Tibial nerve (tissue), 4 donors: ENCODE data around the gene GPC3. TPM values are rescaled to one million over a fixed set of nuclear protein-coding genes. Genes with fewer than 3 reads are reported as not detected.

Experiments
- DNase-seq, 2 donors: peaks; one replicate each; pipeline ENCODE4 v3.0.0-alpha.2; 2019; ENCODE audit warnings: low spot score in 2 of 2
- H3K27ac ChIP-seq, 4 donors: fragments of 200-600 bp; sonication (generic) in 3 of 4; one replicate each; pipeline ENCODE4 v1.5.1; 2017 to 2019; ENCODE audit warnings: mild to moderate bottlenecking in 1 of 4
- H3K27me3 ChIP-seq, 2 donors: fragments of 200-600 bp; sonication (generic) in 1 of 2; one replicate each; pipeline versions ENCODE4 v1.5.1 to v1.6.0; 2017 to 2019
- H3K36me3 ChIP-seq, 3 donors: fragments of 200-600 bp; sonication (generic); one replicate each; pipeline ENCODE4 v1.5.1; 2018 to 2019
- H3K4me1 ChIP-seq, 4 donors: fragments of 200-600 bp; sonication (generic) in 3 of 4; one replicate each; pipeline ENCODE4 v1.5.1; 2017 to 2019
- H3K4me3 ChIP-seq, 4 donors: fragments of 200-600 bp; sonication (generic) in 3 of 4; one replicate each; pipeline ENCODE4 v1.5.1; 2017 to 2019; ENCODE audit warnings: mild to moderate bottlenecking in 1 of 4, moderate library complexity in 1 of 4
- H3K9me3 ChIP-seq, 4 donors: fragments of 200-600 bp; sonication (generic) in 3 of 4; one replicate each; pipeline ENCODE4 v1.5.1; 2017 to 2019
- CTCF ChIP-seq, 5 experiments: fragments of 200-600 bp in 3 of 5; fragments of 450-650 bp in 2 of 5; sonication (generic) in 3 of 5; IDR thresholded peaks; one replicate each; pipeline ENCODE4 v1.5.1; 2016 to 2019; ENCODE audit warnings: antibody characterized with exemption in 5 of 5, mild to moderate bottlenecking in 3 of 5, moderate library complexity in 2 of 5
- EP300 ChIP-seq, 2 donors: sonication (generic); formaldehyde crosslinking; IDR thresholded peaks; one replicate each; pipeline ENCODE4 v1.6.1; 2017; ENCODE audit warnings: antibody characterized with exemption in 2 of 2, mild to moderate bottlenecking in 1 of 2
- POLR2A ChIP-seq, 2 donors: fragments of 450-650 bp; IDR thresholded peaks; one replicate each; pipeline ENCODE4 v1.6.1; 2017; ENCODE audit warnings: antibody characterized with exemption in 2 of 2, mild to moderate bottlenecking in 2 of 2, moderate library complexity in 2 of 2
- WGBS, 2 donors: methylation state at CpG; one replicate each; pipeline ENCODE4 v1.1.5; 2018; 5-methylcytosine and 5-hydroxymethylcytosine counted together
- total RNA-seq, 4 donors: library from RNA; depleted of rRNA; stranded (reverse); fragments of >200 nt; gene quantifications; one replicate each; pipeline ENCODE4 v1.1.0, GENCODE V29; 2016

GPC3 gene
- total RNA-seq, 4 donors from 2014 or later: 60.5 to 116 (median 72.8) TPM

GRCh38 chrX:133924548-133924947 lies 60.8 kb downstream of the GPC3 start:
- Histone ChIP-seq H3K9me3 (no peaks in the 10 kb centered on the region), H3K4me3 (no peak overlapping the region), H3K36me3 (no peaks in the 10 kb centered on the region), H3K4me1 (no peaks in the 10 kb centered on the region), H3K27ac (no peak overlapping the region), H3K27me3 (no peaks in the 10 kb centered on the region)
- TF ChIP-seq EP300 (IDR thresholded peaks at IDR 0.05) (no peak), POLR2A (IDR thresholded peaks at IDR 0.05) (no peak), CTCF (IDR thresholded peaks at IDR 0.05) (no peak)
- DNase-seq: no peak
- 49 to 71% methylated on average over 4 of the region's 4 CpGs for WGBS, 2 donors

DNA sequence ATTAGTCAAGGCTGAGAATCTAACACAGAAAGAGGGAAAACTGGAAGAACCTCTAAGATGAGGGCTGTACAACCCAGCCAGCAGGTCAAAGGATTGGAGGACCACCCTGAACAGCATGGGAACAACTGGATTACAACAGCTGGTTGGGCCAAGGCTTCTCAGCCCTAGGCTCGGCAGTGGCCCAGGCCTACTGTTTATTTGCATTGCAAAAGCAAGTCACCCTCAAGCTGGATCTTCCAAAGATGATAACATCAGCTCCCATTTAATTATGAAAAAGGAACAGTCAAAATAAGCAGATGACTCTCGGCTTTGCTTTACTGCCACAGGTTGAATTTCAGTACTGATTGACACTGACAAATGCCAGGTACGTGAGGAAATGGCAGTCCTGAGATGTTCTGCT lies 61.8 kb downstream of the GPC3 start:
- DNase-seq: no peak
- peaks cover 0 to 6% of the 10 kb centered on the region in 2 donors for H3K27me3 ChIP-seq
- WGBS, 2 donors: 68 to 70% methylated on average over 3 of the region's 3 CpGs

DNA sequence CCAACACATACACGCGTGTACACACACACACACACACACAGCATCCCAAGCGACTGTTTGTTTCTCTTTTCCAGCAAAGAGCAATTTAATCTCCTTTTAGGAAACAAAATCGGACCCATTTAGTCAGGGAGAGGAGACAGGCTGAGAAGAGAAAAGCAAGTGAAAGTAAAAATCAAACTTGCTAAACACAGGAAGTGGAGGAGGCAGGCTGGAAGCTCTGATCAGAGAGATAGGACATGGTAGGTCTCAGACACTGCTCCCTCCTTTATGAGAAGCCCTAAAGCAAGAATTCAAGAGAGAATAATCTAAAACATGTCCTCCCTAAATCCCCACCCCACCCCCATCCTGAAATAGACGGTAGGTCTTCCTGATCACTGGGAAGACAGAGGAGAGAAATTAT lies 62.3 kb downstream of the GPC3 start:
- no peaks in the 10 kb centered on the region for H3K9me3 ChIP-seq
- peak overlapping the region in 1 of 4 donors; percentile 29 for H3K27ac ChIP-seq
- no peak overlapping the region for H3K4me3 ChIP-seq
- no peaks in the 10 kb centered on the region for H3K4me1 ChIP-seq
- WGBS, 2 donors: 40 to 60% methylated on average over 5 of the region's 5 CpGs
- DNase-seq: no peak
- peaks cover 0 to 10% of the 10 kb centered on the region in 2 donors for H3K27me3 ChIP-seq
- TF ChIP-seq POLR2A (IDR thresholded peaks at IDR 0.05) (no peak), EP300 (IDR thresholded peaks at IDR 0.05) (no peak), CTCF (IDR thresholded peaks at IDR 0.05) (no peak)
- no peaks in the 10 kb centered on the region for H3K36me3 ChIP-seq

More for the DNA sequence above, 61.8 kb downstream of the GPC3 start:
- Histone ChIP-seq H3K4me3 (no peak overlapping the region), H3K27ac (peak overlapping the region in 1 of 4 donors; percentile 29), H3K4me1 (no peaks in the 10 kb centered on the region), H3K36me3 (no peaks in the 10 kb centered on the region), H3K9me3 (no peaks in the 10 kb centered on the region)
- TF ChIP-seq POLR2A (IDR thresholded peaks at IDR 0.05) (no peak), CTCF (IDR thresholded peaks at IDR 0.05) (no peak)

GRCh38 chrX:133922390-133922771 lies 63.0 kb downstream of the GPC3 start:
- 58 to 67% methylated on average over 2 of the region's 2 CpGs for WGBS, 2 donors
- TF ChIP-seq EP300 (IDR thresholded peaks at IDR 0.05) (no peak), POLR2A (IDR thresholded peaks at IDR 0.05) (no peak), CTCF (IDR thresholded peaks at IDR 0.05) (no peak)
- peaks cover 0 to 10% of the 10 kb centered on the region in 2 donors for H3K27me3 ChIP-seq
- no peak overlapping the region for H3K27ac ChIP-seq
- no peaks in the 10 kb centered on the region for H3K4me1 ChIP-seq
- no peak for DNase-seq
- H3K9me3 ChIP-seq: no peaks in the 10 kb centered on the region
- H3K4me3 ChIP-seq: no peak overlapping the region
- H3K36me3 ChIP-seq: no peaks in the 10 kb centered on the region

GRCh38 chrX:133921764-133922389 lies 63.5 kb downstream of the GPC3 start:
- WGBS, 2 donors: 47 to 65% methylated on average over 7 of the region's 7 CpGs
- H3K36me3 ChIP-seq: no peaks in the 10 kb centered on the region
- TF ChIP-seq POLR2A (IDR thresholded peaks at IDR 0.05): no peak
- TF ChIP-seq CTCF (IDR thresholded peaks at IDR 0.05): peak in 3 of 5 experiments; percentile 20 to 31 (median 22)
- DNase-seq: peak in 1 of 2 donors; percentile 4
- H3K4me3 ChIP-seq: no peak overlapping the region
- no peaks in the 10 kb centered on the region for H3K9me3 ChIP-seq
- no peak overlapping the region for H3K27ac ChIP-seq
- H3K27me3 ChIP-seq: peaks cover 0 to 10% of the 10 kb centered on the region in 2 donors
- no peaks in the 10 kb centered on the region for H3K4me1 ChIP-seq
